B cell (primary cell): ENCODE measurements around the gene STPG4. TPM values are rescaled to one million over a fixed set of nuclear protein-coding genes. Genes with fewer than 3 reads are reported as not detected.

Experiments used
- ATAC-seq: fragments of 200-7000 bp; cut with Tn5 transposase; one replicate; pipeline ENCODE4 v1.10.0; 2021; ENCODE audit warnings: low read depth, mild to moderate bottlenecking, moderate number of reproducible peaks, moderate library complexity
- CTCF ChIA-PET: fragments of 350-600 bp; sonication (Branson Sonifier 250); formaldehyde crosslinking; loops from one replicate; lab custom pipeline; 2021; ENCODE audit warnings: antibody characterized with exemption, inconsistent platforms; lab: Charles Lee
- POLR2A ChIA-PET: fragments of 350-600 bp; sonication (Branson Sonifier 250); formaldehyde crosslinking; loops from one replicate; lab custom pipeline; 2021; ENCODE audit warnings: antibody characterized with exemption; lab: Charles Lee
- DNase-seq: peaks from one replicate; pipeline ENCODE4 v3.0.0; 2013
- H2AFZ ChIP-seq: 2 replicates; pipeline ENCODE4 v1.6.1; 2012; ENCODE audit warnings: mild to moderate bottlenecking, low read depth, low read length; ENCODE audit not compliant: insufficient read depth, poor library complexity, severe bottlenecking
- H3K27ac ChIP-seq, 2 donors: 1 replicate in 1 of 2; 2 replicates in 1 of 2; pipeline ENCODE4 v1.5.1; 2012 to 2013; ENCODE audit warnings: low read length in 2 of 2, mild to moderate bottlenecking in 2 of 2, moderate library complexity in 1 of 2
- H3K27me3 ChIP-seq, 4 experiments: fragments of 200-600 bp in 1 of 4; sonication (generic) in 1 of 4; replicated peaks in 1 of 4; 1 replicate in 2 of 4; 2 replicates in 2 of 4; pipeline versions ENCODE4 v1.6.1 to v1.7.0; 2013 to 2016; ENCODE audit warnings: low read length in 3 of 4, mild to moderate bottlenecking in 2 of 4, mixed read lengths in 1 of 4, moderate library complexity in 1 of 4; ENCODE audit not compliant: insufficient read depth in 4 of 4, control insufficient read depth in 3 of 4; ENCODE audit errors: control extremely low read depth in 1 of 4
- H3K36me3 ChIP-seq, 2 experiments: replicated peaks in 1 of 2; 1 replicate in 1 of 2; 2 replicates in 1 of 2; pipeline versions ENCODE4 v1.6.1 to v1.7.1; 2013; ENCODE audit warnings: low read length in 1 of 2; ENCODE audit not compliant: insufficient read depth in 2 of 2, control insufficient read depth in 1 of 2; ENCODE audit errors: control extremely low read depth in 1 of 2, extremely low read depth in 1 of 2
- H3K4me1 ChIP-seq, 2 donors: fragments of 200-600 bp in 1 of 2; sonication (generic) in 1 of 2; 1 replicate in 1 of 2; 2 replicates in 1 of 2; pipeline versions ENCODE4 v1.5.1 to v1.6.1; 2013 to 2017; ENCODE audit warnings: low read length in 2 of 2; ENCODE audit not compliant: control insufficient read depth in 2 of 2, insufficient read depth in 2 of 2
- H3K4me2 ChIP-seq: replicated peaks from 2 replicates; pipeline ENCODE3; 2012; ENCODE audit warnings: mild to moderate bottlenecking, low read depth, low read length; ENCODE audit not compliant: poor library complexity, severe bottlenecking
- H3K4me3 ChIP-seq, 5 experiments: fragments of 200-600 bp in 1 of 5; sonication (generic) in 1 of 5; 1 replicate in 3 of 5; 2 replicates in 2 of 5; pipeline versions ENCODE4 v1.5.1 to v1.7.0; 2011 to 2016; ENCODE audit warnings: low read length in 4 of 5, mild to moderate bottlenecking in 4 of 5, low read depth in 2 of 5, control low read depth in 1 of 5, moderate library complexity in 1 of 5; ENCODE audit not compliant: insufficient read depth in 1 of 5; ENCODE audit errors: control extremely low read depth in 1 of 5, extremely low read depth in 1 of 5
- H3K79me2 ChIP-seq: fragments of 200-600 bp; sonication (generic); one replicate; pipeline ENCODE4 v1.6.0; 2016; ENCODE audit warnings: low read length; ENCODE audit not compliant: control insufficient read depth, insufficient read depth
- H3K9ac ChIP-seq: fragments of 200-600 bp; sonication (generic); 2 replicates; pipeline ENCODE4 v1.6.1; 2017; ENCODE audit warnings: mild to moderate bottlenecking, low read length, moderate library complexity
- H3K9me3 ChIP-seq, 3 donors: one replicate each; pipeline versions ENCODE4 v1.6.1 to v1.7.1; 2013; ENCODE audit warnings: low read length in 2 of 3; ENCODE audit not compliant: control insufficient read depth in 2 of 3, insufficient read depth in 1 of 3; ENCODE audit errors: control extremely low read depth in 1 of 3
- H4K20me1 ChIP-seq: 2 replicates; pipeline ENCODE4 v1.6.0; 2012; ENCODE audit warnings: mild to moderate bottlenecking, low read length; ENCODE audit not compliant: insufficient read depth, control insufficient read depth, poor library complexity, severe bottlenecking
- H3K27ac Mint-ChIP-seq: one replicate; pipeline ENCODE4 v1.8.0; 2021; ENCODE audit warnings: mixed read lengths
- H3K27me3 Mint-ChIP-seq: one replicate; pipeline ENCODE4 v1.8.0; 2021; ENCODE audit warnings: mixed read lengths
- H3K4me1 Mint-ChIP-seq: one replicate; pipeline ENCODE4 v1.8.0; 2021; ENCODE audit warnings: mixed read lengths
- H3K4me3 Mint-ChIP-seq: one replicate; pipeline ENCODE4 v1.8.0; 2021; ENCODE audit warnings: mixed read lengths
- H3K9me3 Mint-ChIP-seq: one replicate; pipeline ENCODE4 v1.8.0; 2022; ENCODE audit warnings: mixed read lengths; ENCODE audit not compliant: insufficient read depth
- EZH2 ChIP-seq: IDR thresholded peaks from 2 replicates; pipeline ENCODE4 v1.6.1; 2012; ENCODE audit warnings: borderline replicate concordance, low read depth, mild to moderate bottlenecking, moderate library complexity, low read length; ENCODE audit not compliant: insufficient read depth, poor library complexity, severe bottlenecking
- WGBS: methylation state at CpG from one replicate; pipeline ENCODE4 v1.1.5; 2013; ENCODE audit warnings: missing lambda C conversion rate; ENCODE audit not compliant: insufficient coverage; 5-methylcytosine and 5-hydroxymethylcytosine counted together
- intact Hi-C: fragments of 100-400 bp; cut with micrococcal nuclease; formaldehyde crosslinking; loops from one replicate; pipeline ENCODE4 v1.10.0; 2022
- polyA plus RNA-seq: library from polyadenylated mRNA; depleted of rRNA; stranded (reverse); fragments of >200 nt; gene quantifications from 2 replicates; pipeline ENCODE4 v1.2.3, GENCODE V29; 2012
- total RNA-seq, 2 donors: library from RNA; stranded (reverse); fragments of 120-200 nt in 1 of 2; gene quantifications; 1 replicate in 1 of 2; 2 replicates in 1 of 2; pipeline versions ENCODE4 v1.2.3 to v1.2.4, GENCODE V29; 2013 to 2022
- TF ChIP-seq, protein P1 (sequence below): fragments of 200-600 bp; IDR thresholded peaks from one replicate; pipeline ENCODE4 v1.8.0; 2022; ENCODE audit warnings: antibody characterized with exemption, mild to moderate bottlenecking

The STPG4 gene
- total and polyA plus RNA-seq, 2 donors (not counting 1 experiment from before 2014, with no cell fraction given) = 0.31 to 0.79 TPM

- no peaks in the 10 kb centered on the region for H3K9me3 Mint-ChIP-seq
- ChIA-PET CTCF (interaction anchor here (0.7 to 1.3 kb wide), 2 partner anchors 283 to 284 kb away, joined by 3 read pairs; no protein-coding TSS in a partner anchor), POLR2A (no interaction called here)
- H3K27me3 Mint-ChIP-seq = no peaks in the 10 kb centered on the region
- intact Hi-C loops = loop anchor here (5.0 kb wide), 2 partner anchors 57 to 263 kb away; no protein-coding TSS in a partner anchor
- Histone ChIP-seq H3K4me1 (peaks cover 48 to 57% of the 10 kb centered on the region in 2 donors), H4K20me1 (peaks cover 30% of the 10 kb centered on the region), H3K9ac (peak overlapping the region; percentile 6), H3K4me3 (no peak overlapping the region), H3K27me3 (no peaks in the 10 kb centered on the region), H2AFZ (no peak overlapping the region), H3K4me2 (peak overlapping the region; percentile 53), H3K79me2 (peaks cover 46% of the 10 kb centered on the region), H3K36me3 (peaks cover 0 to 77% of the 10 kb centered on the region in 2 experiments), H3K9me3 (no peaks in the 10 kb centered on the region), H3K27ac (peak overlapping the region; percentile 8 to 62)
- ATAC-seq (no peak), DNase-seq (no peak)
- H3K27ac Mint-ChIP-seq = no peak overlapping the region
- H3K4me1 Mint-ChIP-seq = peaks cover 69% of the 10 kb centered on the region
- no peak for TF ChIP-seq EZH2
- TF ChIP-seq, protein P1, sequence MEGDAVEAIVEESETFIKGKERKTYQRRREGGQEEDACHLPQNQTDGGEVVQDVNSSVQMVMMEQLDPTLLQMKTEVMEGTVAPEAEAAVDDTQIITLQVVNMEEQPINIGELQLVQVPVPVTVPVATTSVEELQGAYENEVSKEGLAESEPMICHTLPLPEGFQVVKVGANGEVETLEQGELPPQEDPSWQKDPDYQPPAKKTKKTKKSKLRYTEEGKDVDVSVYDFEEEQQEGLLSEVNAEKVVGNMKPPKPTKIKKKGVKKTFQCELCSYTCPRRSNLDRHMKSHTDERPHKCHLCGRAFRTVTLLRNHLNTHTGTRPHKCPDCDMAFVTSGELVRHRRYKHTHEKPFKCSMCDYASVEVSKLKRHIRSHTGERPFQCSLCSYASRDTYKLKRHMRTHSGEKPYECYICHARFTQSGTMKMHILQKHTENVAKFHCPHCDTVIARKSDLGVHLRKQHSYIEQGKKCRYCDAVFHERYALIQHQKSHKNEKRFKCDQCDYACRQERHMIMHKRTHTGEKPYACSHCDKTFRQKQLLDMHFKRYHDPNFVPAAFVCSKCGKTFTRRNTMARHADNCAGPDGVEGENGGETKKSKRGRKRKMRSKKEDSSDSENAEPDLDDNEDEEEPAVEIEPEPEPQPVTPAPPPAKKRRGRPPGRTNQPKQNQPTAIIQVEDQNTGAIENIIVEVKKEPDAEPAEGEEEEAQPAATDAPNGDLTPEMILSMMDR = no peak
- WGBS = 65% methylated on average over 2 of the region's 2 CpGs
- H3K4me3 Mint-ChIP-seq = no peak overlapping the region
These were observed 115.6 kb downstream of the STPG4 start for GRCh38 chr2:47039489-47039870.

- Histone ChIP-seq H3K27ac (peak overlapping the region; percentile 45 to 62), H3K4me2 (peak overlapping the region; percentile 53), H3K9me3 (no peaks in the 10 kb centered on the region), H3K27me3 (no peaks in the 10 kb centered on the region), H3K79me2 (peaks cover 43% of the 10 kb centered on the region), H3K9ac (peak overlapping the region; percentile 6), H3K4me1 (peaks cover 48 to 58% of the 10 kb centered on the region in 2 donors), H4K20me1 (peaks cover 30% of the 10 kb centered on the region), H3K36me3 (peaks cover 0 to 76% of the 10 kb centered on the region in 2 experiments), H3K4me3 (no peak overlapping the region), H2AFZ (no peak overlapping the region)
- Mint-ChIP-seq H3K9me3 (no peaks in the 10 kb centered on the region), H3K27ac (peak overlapping the region; percentile 88), H3K4me1 (peaks cover 69% of the 10 kb centered on the region), H3K27me3 (no peaks in the 10 kb centered on the region), H3K4me3 (peak overlapping the region; percentile 51)
- peak; percentile 53 for DNase-seq
- ChIA-PET CTCF (interaction anchor here (0.7 to 1.3 kb wide), 2 partner anchors 284 to 285 kb away, joined by 3 read pairs; no protein-coding TSS in a partner anchor), POLR2A (no interaction called here)
- intact Hi-C loops = loop anchor here (5.0 kb wide), 2 partner anchors 57 to 263 kb away; no protein-coding TSS in a partner anchor
- ATAC-seq = peak; percentile 32
- no peak for TF ChIP-seq EZH2
- TF ChIP-seq, protein P1 = no peak
- 66% methylated on average over 7 of the region's 9 CpGs for WGBS
These were observed 116.2 kb downstream of the STPG4 start for GRCh38 chr2:47038656-47039488.
